ENCODE measurements around the gene NAV3. TPM values are rescaled to one million over a fixed set of nuclear protein-coding genes. Genes with fewer than 3 reads are reported as not detected.

NAV3 gene
- total RNA-seq, 1 experiment from 2014 or later = 3.0 TPM

GRCh38 chr12:78118036-78118435 lies 287.3 kb downstream of the NAV3 start:
- Mint-ChIP-seq H3K27me3 (ENCODE audit: low read depth) (no peaks in the 10 kb centered on the region), H3K27ac (no peak overlapping the region), H3K9me3 (peaks cover 14% of the 10 kb centered on the region in 2 experiments), H3K4me1 (no peaks in the 10 kb centered on the region; a peak in 1 of 4 replicates), H3K36me3 (ENCODE audit: insufficient read depth in 1 of 3, low read depth in 3 of 3) (peaks cover 6 to 15% (median 9%) of the 10 kb centered on the region in 3 experiments; a peak in 6 of 7 replicates), H3K4me3 (no peak overlapping the region)
- Histone ChIP-seq H3K4ac (ENCODE audit: low read depth, low read length) (no peak overlapping the region), H2BK20ac (ENCODE audit: low read depth, low read length, poor library complexity, severe bottlenecking) (no peak overlapping the region), H3K4me1 (ENCODE audit: insufficient read depth, low read length) (no peaks in the 10 kb centered on the region), H3K56ac (ENCODE audit: insufficient read length, low read depth, low read length) (no peak overlapping the region), H3K4me2 (ENCODE audit: insufficient read depth, insufficient read length, low read length) (no peak overlapping the region), H4K91ac (ENCODE audit: insufficient read length, low read depth, low read length) (no peak overlapping the region), H3K79me2 (ENCODE audit: insufficient read depth, low read length) (no peaks in the 10 kb centered on the region), H2BK5ac (ENCODE audit: insufficient read length, low read length) (no peak overlapping the region), H2BK12ac (ENCODE audit: insufficient read length, low read depth, low read length) (no peak overlapping the region), H2AK5ac (ENCODE audit: insufficient read length, low read length) (no peak overlapping the region), H2BK15ac (ENCODE audit: low read depth, low read length) (no peak overlapping the region), H2AFZ (ENCODE audit: low read length) (no peak overlapping the region), H3K9me3 (ENCODE audit: control insufficient read depth, low read depth, low read length) (peaks cover 7% of the 10 kb centered on the region), H3K79me1 (ENCODE audit: insufficient read depth, low read depth, low read length, poor library complexity, severe bottlenecking) (no peaks in the 10 kb centered on the region), H3K23me2 (ENCODE audit: insufficient read length, low read depth, low read length, poor library complexity, severe bottlenecking) (no peaks in the 10 kb centered on the region), H3K23ac (ENCODE audit: insufficient read length, low read depth, low read length) (no peak overlapping the region), H3K27ac (ENCODE audit: insufficient read length, low read depth, low read length) (no peak overlapping the region), H4K8ac (replicated peaks; ENCODE audit: insufficient read length, low read depth, low read length) (no peak overlapping the region), H3K9ac (ENCODE audit: extremely low read depth, insufficient read length, low read length) (no peak overlapping the region), H3T11ph (ENCODE audit: low read length) (no peak overlapping the region), H3K27me3 (ENCODE audit: insufficient read depth, low read length) (no peaks in the 10 kb centered on the region), H2BK120ac (ENCODE audit: low read depth, low read length, poor library complexity, severe bottlenecking) (no peak overlapping the region), H4K5ac (ENCODE audit: insufficient read length, low read depth, low read length) (no peak overlapping the region), H4K20me1 (ENCODE audit: control insufficient read depth, insufficient read depth, insufficient read length) (no peaks in the 10 kb centered on the region), H3K18ac (ENCODE audit: insufficient read length, low read depth, low read length) (no peak overlapping the region), H3K14ac (ENCODE audit: insufficient read depth, low read length) (no peak overlapping the region)
- no CpG with 5 or more reads among the region's 6 CpGs for WGBS (ENCODE audit: extremely low coverage, insufficient read length, low lambda C conversion rate)
- TF ChIP-seq, protein P1, sequence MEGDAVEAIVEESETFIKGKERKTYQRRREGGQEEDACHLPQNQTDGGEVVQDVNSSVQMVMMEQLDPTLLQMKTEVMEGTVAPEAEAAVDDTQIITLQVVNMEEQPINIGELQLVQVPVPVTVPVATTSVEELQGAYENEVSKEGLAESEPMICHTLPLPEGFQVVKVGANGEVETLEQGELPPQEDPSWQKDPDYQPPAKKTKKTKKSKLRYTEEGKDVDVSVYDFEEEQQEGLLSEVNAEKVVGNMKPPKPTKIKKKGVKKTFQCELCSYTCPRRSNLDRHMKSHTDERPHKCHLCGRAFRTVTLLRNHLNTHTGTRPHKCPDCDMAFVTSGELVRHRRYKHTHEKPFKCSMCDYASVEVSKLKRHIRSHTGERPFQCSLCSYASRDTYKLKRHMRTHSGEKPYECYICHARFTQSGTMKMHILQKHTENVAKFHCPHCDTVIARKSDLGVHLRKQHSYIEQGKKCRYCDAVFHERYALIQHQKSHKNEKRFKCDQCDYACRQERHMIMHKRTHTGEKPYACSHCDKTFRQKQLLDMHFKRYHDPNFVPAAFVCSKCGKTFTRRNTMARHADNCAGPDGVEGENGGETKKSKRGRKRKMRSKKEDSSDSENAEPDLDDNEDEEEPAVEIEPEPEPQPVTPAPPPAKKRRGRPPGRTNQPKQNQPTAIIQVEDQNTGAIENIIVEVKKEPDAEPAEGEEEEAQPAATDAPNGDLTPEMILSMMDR (conservative IDR thresholded peaks at IDR 0.05) = peak; percentile 57
- peak; percentile 74 for DNase-seq
